ENCODE results near the gene NOP14.
"Not testable (repeated sequence)": the region's sequence is repeated elsewhere in the genome, so short reads cannot be mapped to it uniquely, and the experiment has no call there.

The NOP14 gene

DNA sequence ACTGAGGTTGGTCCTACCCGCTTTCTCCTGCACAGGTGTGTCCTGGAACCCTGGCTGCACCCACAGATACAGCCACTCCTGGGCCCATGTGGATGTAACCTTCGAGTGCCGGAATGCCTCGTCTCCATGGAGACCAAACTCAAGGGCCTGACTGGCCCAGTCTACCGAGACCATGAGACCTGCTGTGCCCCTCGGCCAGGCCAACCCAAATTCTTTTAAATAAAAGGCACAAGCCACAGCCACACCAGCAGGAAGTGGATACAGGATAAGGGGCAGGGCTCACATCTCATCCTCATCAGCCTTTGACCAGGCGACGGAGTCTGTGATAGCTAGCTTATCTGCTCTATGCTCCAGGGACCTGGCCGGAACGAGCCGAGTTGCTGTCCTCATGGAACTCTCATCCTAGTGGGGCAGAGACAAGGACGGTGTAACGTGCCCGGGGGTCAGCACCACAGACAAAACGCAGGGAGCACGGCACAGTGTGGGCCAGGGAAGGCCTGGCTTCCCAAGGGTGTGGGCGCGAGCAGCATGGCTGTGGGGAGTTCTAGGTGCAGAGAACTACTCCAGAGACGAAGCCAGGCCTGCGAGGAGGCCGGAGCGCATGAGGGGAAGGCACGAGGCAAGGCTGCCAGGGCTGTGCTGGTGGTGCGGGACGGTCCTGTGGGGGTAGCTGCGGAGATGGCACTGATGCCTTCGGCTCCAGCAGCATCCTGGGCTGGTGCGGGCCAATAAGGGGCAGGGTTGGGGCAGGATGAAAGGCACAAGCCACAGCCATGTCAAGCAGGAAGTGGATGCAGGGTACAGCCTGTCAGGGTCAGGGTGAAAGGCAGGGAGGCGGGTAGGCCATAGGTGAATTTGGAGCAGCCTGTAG is 22.7 kb downstream of the NOP14 start:
- Histone ChIP-seq H3K4me3 (ENCODE audit: low read length) (no peak overlapping the region), H3K4me1 (ENCODE audit: insufficient read depth, low read length) (0 out of 2 replicates have a peak, but pooled peaks cover 6% of the 10 kb centered on the region), H3K27me3 (ENCODE audit: insufficient read depth, low read length) (no peaks in the 10 kb centered on the region), H3K9me3 (ENCODE audit: insufficient read depth, low read depth, low read length) (no peaks in the 10 kb centered on the region), H3K36me3 (ENCODE audit: insufficient read depth, low read length) (peaks cover 90% of the 10 kb centered on the region), H3K27ac (ENCODE audit: low read depth, low read length) (no peak overlapping the region), H3K9ac (ENCODE audit: low read depth, low read length) (no peak overlapping the region)
- WGBS, result 94% methylated on average over 29 of the region's 29 CpGs

GRCh38 chr4:2939383-2940243 is 23.6 kb downstream of the NOP14 start:
- Histone ChIP-seq H3K4me3 (ENCODE audit: low read length) (no peak overlapping the region), H3K9me3 (ENCODE audit: insufficient read depth, low read depth, low read length) (no peaks in the 10 kb centered on the region), H3K36me3 (ENCODE audit: insufficient read depth, low read length) (peaks cover 81% of the 10 kb centered on the region), H3K9ac (ENCODE audit: low read depth, low read length) (no peak overlapping the region), H3K27me3 (ENCODE audit: insufficient read depth, low read length) (no peaks in the 10 kb centered on the region), H3K27ac (ENCODE audit: low read depth, low read length) (no peak overlapping the region), H3K4me1 (ENCODE audit: insufficient read depth, low read length) (0 out of 2 replicates have a peak, but pooled peaks cover 7% of the 10 kb centered on the region)
- 95% methylated on average over 30 of the region's 30 CpGs for WGBS

DNA sequence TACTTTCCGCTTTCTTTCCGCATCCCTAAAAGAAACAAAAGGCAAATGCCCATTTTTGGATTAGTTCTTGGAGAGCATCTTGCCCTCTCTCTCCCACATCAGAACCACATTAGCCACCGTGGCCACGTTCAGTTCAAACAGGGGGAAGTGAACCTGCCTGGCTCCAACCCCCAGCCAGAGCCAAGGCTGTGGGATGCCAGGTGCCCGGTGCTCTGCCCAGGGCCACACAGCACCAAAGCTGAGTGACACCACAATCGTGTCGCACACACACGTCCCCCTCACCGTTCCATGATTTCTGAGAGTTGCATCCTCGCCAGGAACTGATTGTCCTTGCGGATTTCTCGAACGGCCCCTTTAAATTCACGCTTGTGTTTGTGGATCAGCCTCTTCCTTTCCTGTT is 24.3 kb downstream of the NOP14 start:
- H3K4me3 ChIP-seq (ENCODE audit: low read length), result no peak overlapping the region
- peaks cover 76% of the 10 kb centered on the region for H3K36me3 ChIP-seq (ENCODE audit: insufficient read depth, low read length)
- 0 out of 2 replicates have a peak, but pooled peaks cover 7% of the 10 kb centered on the region for H3K4me1 ChIP-seq (ENCODE audit: insufficient read depth, low read length)
- no peak overlapping the region for H3K9ac ChIP-seq (ENCODE audit: low read depth, low read length)
- H3K9me3 ChIP-seq (ENCODE audit: insufficient read depth, low read depth, low read length), result no peaks in the 10 kb centered on the region
- H3K27me3 ChIP-seq (ENCODE audit: insufficient read depth, low read length), result no peaks in the 10 kb centered on the region
- 95% methylated on average over 14 of the region's 14 CpGs for WGBS
- H3K27ac ChIP-seq (ENCODE audit: low read depth, low read length), result no peak overlapping the region

GRCh38 chr4:2938411-2938810 is 24.8 kb downstream of the NOP14 start:
- not testable (repeated sequence) for H3K4me1 ChIP-seq (ENCODE audit: insufficient read depth, low read length); H3K4me3 ChIP-seq (ENCODE audit: low read length); H3K9me3 ChIP-seq (ENCODE audit: insufficient read depth, low read depth, low read length); H3K9ac ChIP-seq (ENCODE audit: low read depth, low read length); H3K27ac ChIP-seq (ENCODE audit: low read depth, low read length); H3K27me3 ChIP-seq (ENCODE audit: insufficient read depth, low read length)
- WGBS, result 95% methylated on average over 10 of the region's 10 CpGs
- peaks cover 71% of the 10 kb centered on the region for H3K36me3 ChIP-seq (ENCODE audit: insufficient read depth, low read length)

DNA sequence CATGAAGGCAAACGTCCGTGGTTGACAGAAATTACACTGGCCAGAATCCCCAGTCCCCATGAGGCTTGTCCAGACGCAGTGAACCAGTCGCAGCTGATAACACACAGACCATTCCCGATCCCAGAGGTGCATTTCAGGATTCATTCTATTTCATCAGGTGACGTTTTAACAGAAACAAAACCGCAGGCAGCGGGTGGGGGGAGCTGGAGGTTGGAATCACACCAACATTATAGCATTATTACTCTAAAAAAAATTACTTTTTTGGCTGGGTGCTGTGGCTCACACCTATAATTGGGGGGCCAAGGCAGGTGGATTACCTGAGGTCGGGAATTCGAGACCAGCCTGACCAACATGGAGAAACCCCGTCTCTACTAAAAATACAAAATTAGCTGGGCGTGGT is 25.2 kb downstream of the NOP14 start:
- Histone ChIP-seq H3K4me3 (ENCODE audit: low read length) (no peak overlapping the region), H3K9ac (ENCODE audit: low read depth, low read length) (no peak overlapping the region), H3K4me1 (ENCODE audit: insufficient read depth, low read length) (0 out of 2 replicates have a peak, but pooled peaks cover 7% of the 10 kb centered on the region), H3K27ac (ENCODE audit: low read depth, low read length) (no peak overlapping the region), H3K36me3 (ENCODE audit: insufficient read depth, low read length) (peaks cover 67% of the 10 kb centered on the region), H3K9me3 (ENCODE audit: insufficient read depth, low read depth, low read length) (no peaks in the 10 kb centered on the region), H3K27me3 (ENCODE audit: insufficient read depth, low read length) (no peaks in the 10 kb centered on the region)
- 95% methylated on average over 11 of the region's 12 CpGs for WGBS

DNA sequence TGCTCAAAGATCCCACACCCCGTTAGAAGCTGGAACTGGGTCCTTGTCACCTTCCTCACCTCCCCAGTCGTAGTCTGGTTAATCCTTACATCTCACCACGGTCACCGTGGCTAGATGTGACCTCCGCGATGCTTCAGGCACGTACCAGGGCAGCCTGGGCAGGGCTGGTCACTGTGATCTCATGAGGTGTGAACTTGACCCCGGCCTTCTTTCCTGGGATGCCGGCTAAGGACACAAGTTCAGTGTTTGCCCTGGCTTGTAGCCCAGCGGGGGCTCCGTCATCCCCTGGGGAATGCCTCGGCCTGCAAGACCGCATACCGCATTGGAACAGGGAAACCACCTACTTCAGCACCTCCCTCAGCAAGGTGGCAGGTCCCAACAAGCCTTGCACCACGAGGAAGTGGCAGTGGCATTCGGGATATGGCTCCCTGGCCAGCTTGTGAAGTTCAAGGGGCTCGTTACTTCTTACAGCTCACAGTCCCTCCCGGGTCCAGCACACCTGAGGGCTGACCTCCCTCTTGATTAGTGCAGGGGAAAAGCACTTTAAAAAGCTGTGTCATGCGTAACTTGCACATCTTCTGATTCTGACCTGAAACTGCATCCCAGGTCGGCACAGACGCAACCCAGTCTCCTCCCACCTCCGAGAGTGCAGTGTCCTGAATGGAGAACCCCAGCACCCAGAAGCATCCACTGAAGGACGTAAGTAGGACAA is 25.9 kb downstream of the NOP14 start:
- Histone ChIP-seq H3K27ac (ENCODE audit: low read depth, low read length) (peak overlapping the region; percentile 35; the same call in 1 of the 2 replicates), H3K4me1 (ENCODE audit: insufficient read depth, low read length) (0 out of 2 replicates have a peak, but pooled peaks cover 7% of the 10 kb centered on the region), H3K4me3 (ENCODE audit: low read length) (no peak overlapping the region), H3K36me3 (ENCODE audit: insufficient read depth, low read length) (peaks cover 64% of the 10 kb centered on the region), H3K9me3 (ENCODE audit: insufficient read depth, low read depth, low read length) (no peaks in the 10 kb centered on the region), H3K27me3 (ENCODE audit: insufficient read depth, low read length) (no peaks in the 10 kb centered on the region), H3K9ac (ENCODE audit: low read depth, low read length) (no peak overlapping the region)
- WGBS, result 83% methylated on average over 23 of the region's 23 CpGs

- Histone ChIP-seq H3K4me3 (ENCODE audit: low read length) (no peak overlapping the region), H3K4me1 (ENCODE audit: insufficient read depth, low read length) (0 out of 2 replicates have a peak, but pooled peaks cover 7% of the 10 kb centered on the region), H3K9ac (ENCODE audit: low read depth, low read length) (no peak overlapping the region), H3K36me3 (ENCODE audit: insufficient read depth, low read length) (peaks cover 60% of the 10 kb centered on the region), H3K9me3 (ENCODE audit: insufficient read depth, low read depth, low read length) (no peaks in the 10 kb centered on the region), H3K27ac (ENCODE audit: low read depth, low read length) (no peak overlapping the region), H3K27me3 (ENCODE audit: insufficient read depth, low read length) (no peaks in the 10 kb centered on the region)
- 90% methylated on average over 6 of the region's 6 CpGs for WGBS
Measured at GRCh38 chr4:2936773-2937145, 26.4 kb downstream of the NOP14 start.

DNA sequence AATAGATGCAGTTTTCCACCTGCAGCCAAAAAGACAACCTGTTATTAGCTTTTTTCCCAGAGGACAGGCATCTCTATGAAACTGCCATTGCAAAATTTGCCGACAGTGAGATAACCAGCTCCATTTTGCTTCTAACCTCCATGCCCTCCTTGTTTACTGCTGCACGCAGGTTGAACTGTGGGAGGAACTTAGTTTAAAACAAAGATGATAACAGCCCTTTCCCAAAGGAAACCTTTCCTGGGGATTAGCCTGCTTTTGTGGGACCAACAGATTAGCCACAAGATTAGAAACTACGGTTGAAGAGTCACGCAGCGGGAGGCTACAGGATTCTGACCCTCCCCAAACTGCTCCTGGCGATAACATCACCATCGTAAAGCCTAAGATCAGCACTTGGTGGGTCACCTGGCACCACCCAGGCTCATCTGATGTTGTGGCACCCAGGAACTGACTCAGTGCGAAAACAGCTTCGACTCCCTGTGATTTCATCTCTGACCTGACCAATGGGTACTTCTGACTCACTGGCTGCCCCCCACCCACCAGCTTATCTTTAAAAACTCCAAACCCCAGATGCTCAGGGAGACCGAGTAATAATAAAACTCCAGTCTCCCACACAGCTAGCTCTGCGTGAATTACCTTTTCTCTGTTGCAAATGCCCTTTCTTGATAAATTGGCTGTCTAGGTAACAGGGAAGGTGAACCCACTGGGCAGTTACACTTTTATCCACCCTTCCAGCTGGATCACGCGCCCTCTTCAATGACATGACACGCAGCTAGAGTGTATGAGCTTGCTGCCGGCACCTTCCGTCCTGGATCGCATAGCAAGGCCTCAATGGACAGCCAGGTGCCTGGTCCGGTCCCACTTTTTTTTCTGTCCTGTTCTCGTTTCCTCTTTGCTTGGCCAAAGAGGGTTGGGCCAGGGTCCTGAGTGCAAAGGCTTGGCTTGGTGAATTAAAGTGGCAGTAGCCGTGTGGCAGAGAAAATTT is 27.2 kb downstream of the NOP14 start:
- H3K9me3 ChIP-seq (ENCODE audit: insufficient read depth, low read depth, low read length), result no peaks in the 10 kb centered on the region
- H3K4me3 ChIP-seq (ENCODE audit: low read length), result peak overlapping the region; percentile 74
- H3K4me1 ChIP-seq (ENCODE audit: insufficient read depth, low read length), result 0 out of 2 replicates have a peak, but pooled peaks cover 7% of the 10 kb centered on the region
- WGBS, result 86% methylated on average over 20 of the region's 20 CpGs
- peaks cover 60% of the 10 kb centered on the region for H3K36me3 ChIP-seq (ENCODE audit: insufficient read depth, low read length)
- H3K9ac ChIP-seq (ENCODE audit: low read depth, low read length), result peak overlapping the region; percentile 78
- no peaks in the 10 kb centered on the region for H3K27me3 ChIP-seq (ENCODE audit: insufficient read depth, low read length)
- H3K27ac ChIP-seq (ENCODE audit: low read depth, low read length), result no peak overlapping the region

DNA sequence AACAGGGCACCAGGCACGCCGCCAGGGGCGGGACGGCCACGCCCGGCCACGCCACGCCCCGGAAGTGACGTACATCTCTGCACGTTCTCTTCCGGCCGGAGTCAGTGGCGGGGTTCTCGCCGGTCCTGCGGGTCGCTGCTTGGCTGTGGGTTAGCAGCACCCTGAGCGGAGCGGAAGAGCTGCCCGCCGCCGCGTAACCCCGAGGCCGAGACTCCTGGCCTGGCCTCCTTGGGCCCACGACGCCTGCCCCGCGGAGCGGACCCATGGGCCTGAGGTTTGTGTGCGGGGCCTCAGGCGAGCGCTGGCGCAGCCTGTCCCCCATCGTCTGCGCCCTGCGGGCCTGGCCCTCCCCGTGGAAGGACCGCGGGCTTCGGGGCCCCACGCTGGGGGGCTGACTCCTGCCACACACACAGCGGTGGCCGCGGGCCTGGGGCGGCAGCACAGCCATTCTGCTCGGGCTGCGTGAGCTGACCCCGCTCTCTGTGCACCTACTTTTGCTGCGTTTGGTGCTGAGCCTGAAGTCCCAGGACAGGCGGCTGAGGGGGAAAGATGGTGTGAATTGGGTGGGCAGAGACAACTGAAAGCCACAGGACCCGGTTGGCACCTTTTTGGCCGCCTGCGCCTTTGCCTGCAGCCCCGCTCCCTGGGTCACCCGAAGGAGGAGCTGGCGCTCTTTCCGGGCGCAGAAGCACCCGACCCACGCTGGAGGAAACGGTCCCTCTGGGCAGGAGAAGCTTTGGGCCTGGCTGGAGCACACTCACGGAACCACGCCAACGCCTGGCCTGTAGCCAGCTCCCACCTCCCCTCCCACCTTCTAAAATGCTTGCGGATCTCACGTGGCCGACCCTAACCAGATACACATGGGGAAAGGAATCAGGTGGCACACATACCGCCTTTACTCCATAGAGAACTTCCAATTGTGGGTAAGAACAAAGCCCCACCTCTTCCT is 28.1 kb downstream of the NOP14 start:
- H3K4me3 ChIP-seq (ENCODE audit: low read length), result peak overlapping the region; percentile 74
- H3K27ac ChIP-seq (ENCODE audit: low read depth, low read length), result peak overlapping the region; percentile 69
- peak overlapping the region; percentile 78 for H3K9ac ChIP-seq (ENCODE audit: low read depth, low read length)
- WGBS, result 1% methylated on average over 70 of the region's 70 CpGs
- peaks cover 60% of the 10 kb centered on the region for H3K36me3 ChIP-seq (ENCODE audit: insufficient read depth, low read length)
- H3K4me1 ChIP-seq (ENCODE audit: insufficient read depth, low read length), result 0 out of 2 replicates have a peak, but pooled peaks cover 7% of the 10 kb centered on the region
- H3K27me3 ChIP-seq (ENCODE audit: insufficient read depth, low read length), result no peaks in the 10 kb centered on the region
- H3K9me3 ChIP-seq (ENCODE audit: insufficient read depth, low read depth, low read length), result no peaks in the 10 kb centered on the region
